Chondrocyte (in vitro differentiated cells): ENCODE measurements around the gene ITPR1. TPM values are rescaled to one million over a fixed set of nuclear protein-coding genes. Genes with fewer than 3 reads are reported as not detected.

Source experiments
- DNase-seq: peaks from one replicate; pipeline ENCODE4 v3.0.0; 2021; ENCODE audit warnings: mixed read lengths, low spot score
- H3K27ac Mint-ChIP-seq: one replicate; pipeline ENCODE4 v1.8.0; 2021; ENCODE audit warnings: mild to moderate bottlenecking, moderate library complexity, mixed read lengths; ENCODE audit not compliant: unreplicated experiment
- H3K27me3 Mint-ChIP-seq: 2 replicates; pipeline ENCODE4 v1.8.0; 2021; ENCODE audit warnings: low read depth, mixed read lengths
- H3K36me3 Mint-ChIP-seq: 2 replicates; pipeline ENCODE4 v1.8.0; 2021; ENCODE audit warnings: low read depth, mixed read lengths
- H3K4me1 Mint-ChIP-seq: 2 replicates; pipeline ENCODE4 v1.8.0; 2021; ENCODE audit warnings: low read depth, mild to moderate bottlenecking, mixed read lengths
- H3K4me3 Mint-ChIP-seq: one replicate; pipeline ENCODE4 v1.8.0; 2021; ENCODE audit warnings: mild to moderate bottlenecking, moderate library complexity, mixed read lengths; ENCODE audit not compliant: unreplicated experiment
- H3K9me3 Mint-ChIP-seq: 2 replicates; pipeline ENCODE4 v1.8.0; 2021; ENCODE audit warnings: low read depth, mixed read lengths
- CTCF ChIP-seq: fragments of 200-600 bp; sonication (generic); IDR thresholded peaks from 2 replicates; pipeline ENCODE4 v1.5.0; 2021; ENCODE audit warnings: antibody characterized with exemption, mild to moderate bottlenecking, moderate library complexity
- total RNA-seq: library from RNA; stranded (reverse); gene quantifications from 3 replicates; pipeline ENCODE4 v1.2.1, GENCODE V29; 2021

The ITPR1 gene
- total RNA-seq, 1 donor from 2014 or later: 45.0 TPM

DNA sequence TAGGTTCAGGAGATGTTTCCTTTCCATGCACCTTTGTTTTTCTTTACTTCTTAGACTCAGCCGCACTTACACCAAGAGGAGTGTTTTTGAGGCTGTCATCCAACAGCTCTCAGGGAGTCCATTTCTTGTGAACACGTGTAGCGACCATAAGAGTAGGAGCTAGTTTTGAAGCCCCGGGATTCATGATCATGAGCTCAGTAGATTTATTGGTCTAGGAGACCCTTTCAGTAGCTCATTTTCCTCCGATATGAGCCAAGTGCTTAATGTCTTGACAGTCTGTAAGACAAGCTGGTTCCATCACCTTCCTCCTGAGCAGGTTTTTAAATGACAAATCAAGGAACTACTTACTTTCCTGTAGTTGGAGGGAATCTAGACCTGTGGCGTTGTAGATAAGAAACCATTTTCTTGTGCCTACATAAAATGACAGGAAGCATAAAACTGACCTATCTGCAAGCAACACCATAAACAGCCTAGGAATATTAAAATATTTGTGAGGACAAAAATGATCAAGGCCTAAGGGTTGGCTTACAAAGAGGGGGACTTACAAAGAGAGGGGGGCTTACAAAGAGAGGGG lies 313.5 kb downstream of the ITPR1 start:
- no peaks in the 10 kb centered on the region for H3K9me3 Mint-ChIP-seq
- no peak for TF ChIP-seq CTCF
- peaks cover 15% of the 10 kb centered on the region for H3K4me1 Mint-ChIP-seq
- H3K4me3 Mint-ChIP-seq: no peak overlapping the region
- H3K27me3 Mint-ChIP-seq: no peaks in the 10 kb centered on the region
- DNase-seq: no peak
- H3K27ac Mint-ChIP-seq: no peak overlapping the region
- H3K36me3 Mint-ChIP-seq: peaks cover 21% of the 10 kb centered on the region

DNA sequence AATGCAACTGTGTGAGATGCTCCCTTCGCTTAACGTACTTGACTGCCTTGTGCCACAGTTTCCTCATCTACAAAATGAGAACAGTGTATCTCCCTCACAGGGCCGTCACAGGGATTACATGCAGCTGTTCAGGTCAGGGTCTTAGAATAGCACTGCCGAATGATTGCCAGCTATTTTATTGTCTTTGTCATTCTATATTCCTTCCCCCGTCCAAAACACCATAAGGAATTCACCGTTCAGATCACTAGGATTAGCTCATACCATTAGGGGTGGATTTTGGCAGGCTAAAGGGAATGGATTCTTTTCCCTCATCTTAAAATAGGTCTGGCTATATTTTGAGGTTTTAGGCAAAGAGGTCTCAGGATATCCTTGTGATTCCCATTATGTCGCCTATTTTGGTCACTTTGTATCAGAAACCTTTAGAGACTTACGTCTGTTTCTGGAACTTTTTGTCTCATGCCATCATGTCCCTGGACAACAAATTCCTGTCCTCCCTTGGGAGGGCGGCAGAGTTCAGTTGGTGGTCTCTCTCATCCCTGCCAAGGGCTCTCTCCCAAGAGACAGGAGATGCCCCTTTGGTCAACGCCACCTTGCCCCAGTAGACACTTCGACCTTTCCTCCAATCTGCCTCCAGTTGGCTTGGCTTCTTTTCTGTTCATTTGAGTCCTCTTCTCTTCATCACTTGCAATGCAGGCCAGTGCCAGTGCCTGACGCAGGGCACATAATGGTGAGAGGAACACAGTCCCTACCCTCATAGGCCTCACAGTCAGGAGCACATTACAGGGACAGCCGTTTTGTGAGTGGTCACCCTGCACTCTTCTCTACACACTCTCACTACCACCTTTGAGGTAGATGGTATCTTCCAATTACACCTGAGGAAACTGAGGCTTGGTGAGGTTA lies 314.5 kb downstream of the ITPR1 start:
- no peaks in the 10 kb centered on the region for H3K27me3 Mint-ChIP-seq
- no peaks in the 10 kb centered on the region for H3K9me3 Mint-ChIP-seq
- no peak for TF ChIP-seq CTCF
- H3K4me3 Mint-ChIP-seq: no peak overlapping the region
- H3K36me3 Mint-ChIP-seq: peaks cover 18% of the 10 kb centered on the region
- peak overlapping the region; percentile 8 for H3K27ac Mint-ChIP-seq
- no peak for DNase-seq
- H3K4me1 Mint-ChIP-seq: peaks cover 20% of the 10 kb centered on the region

DNA sequence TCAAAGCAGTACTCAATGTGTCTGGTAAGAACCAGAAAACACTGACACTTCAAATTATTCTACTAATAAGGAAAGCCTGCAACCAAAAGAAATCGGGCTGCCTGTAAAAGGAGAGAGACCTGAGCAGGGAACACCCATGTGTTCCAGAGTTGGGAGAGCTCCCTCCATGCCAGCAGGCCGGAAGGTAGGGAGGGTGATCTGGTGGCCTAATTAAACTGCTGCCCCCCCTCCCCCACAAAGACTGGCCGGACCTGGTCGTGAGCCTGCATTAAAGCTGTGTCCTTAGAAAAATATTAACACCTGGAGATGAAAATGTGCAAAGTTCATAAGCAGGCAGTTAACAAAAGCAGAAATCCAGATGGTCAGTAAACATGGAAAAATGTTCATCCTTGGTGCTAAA lies 315.5 kb downstream of the ITPR1 start:
- no peaks in the 10 kb centered on the region for H3K27me3 Mint-ChIP-seq
- H3K36me3 Mint-ChIP-seq: peaks cover 14% of the 10 kb centered on the region
- no peak overlapping the region for H3K27ac Mint-ChIP-seq
- H3K4me1 Mint-ChIP-seq: peaks cover 27% of the 10 kb centered on the region
- no peak overlapping the region for H3K4me3 Mint-ChIP-seq
- DNase-seq: no peak
- H3K9me3 Mint-ChIP-seq: no peaks in the 10 kb centered on the region
- no peak for TF ChIP-seq CTCF

GRCh38 chr3:4809922-4810321 lies 316.8 kb downstream of the ITPR1 start:
- TF ChIP-seq CTCF: no peak
- H3K4me3 Mint-ChIP-seq: no peak overlapping the region
- peaks cover 12% of the 10 kb centered on the region for H3K36me3 Mint-ChIP-seq
- H3K27ac Mint-ChIP-seq: no peak overlapping the region
- no peaks in the 10 kb centered on the region for H3K9me3 Mint-ChIP-seq
- H3K4me1 Mint-ChIP-seq: peaks cover 40% of the 10 kb centered on the region
- DNase-seq: no peak
- H3K27me3 Mint-ChIP-seq: no peaks in the 10 kb centered on the region

- Mint-ChIP-seq H3K4me1 (peaks cover 40% of the 10 kb centered on the region), H3K36me3 (peaks cover 19% of the 10 kb centered on the region), H3K27ac (peak overlapping the region; percentile 15), H3K9me3 (peaks cover 12% of the 10 kb centered on the region), H3K27me3 (no peaks in the 10 kb centered on the region), H3K4me3 (no peak overlapping the region)
- no peak for TF ChIP-seq CTCF
- DNase-seq: no peak
Observed at GRCh38 chr3:4812591-4812990, 319.4 kb downstream of the ITPR1 start.
